HepG2 (cell line): ENCODE data around the gene LRRC4C. TPM values are rescaled to one million over a fixed set of nuclear protein-coding genes. Genes with fewer than 3 reads are reported as not detected.

Source experiments
- ATAC-seq: fragments of 200-7000 bp; cut with Tn5 transposase; 3 replicates; pipeline ENCODE4 v1.9.1; 2020; ENCODE audit warnings: mild to moderate bottlenecking, moderate library complexity
- BruUV-seq: library from RNA; stranded (reverse); fragments of 400-500 nt; replicated peaks from 2 replicates; lab custom pipeline; 2021; lab: Mats Ljungman, UMichigan
- CTCF ChIA-PET: fragments of 300-600 bp; formaldehyde crosslinking; extraction: SDS; loops from one replicate; lab custom pipeline; 2021; ENCODE audit warnings: low total read pairs, inconsistent platforms, low intra/inter-chr PET ratio; lab: Yijun Ruan, JAX
- POLR2A ChIA-PET: fragments of 350-600 bp; sonication (Branson Sonifier 250); formaldehyde crosslinking; loops from one replicate; lab custom pipeline; 2020; ENCODE audit warnings: antibody characterized with exemption, inconsistent platforms; lab: Yijun Ruan, JAX
- DNase-seq: peaks from one replicate; pipeline ENCODE4 v3.0.0-alpha.2; 2015; ENCODE audit warnings: low spot score
- FAIRE-seq: peaks from 3 replicates; lab custom pipeline; 2011; peaks lifted over from hg19 to GRCh38; lab: Jason Lieb, UNC
- H2AFZ ChIP-seq: one replicate; pipeline ENCODE4 v1.6.1; 2011; ENCODE audit warnings: low read length, inconsistent platforms
- H3K27ac ChIP-seq: fragments of 300-600 bp; 3 replicates; pipeline ENCODE4 v1.8.0; 2011; ENCODE audit warnings: mixed run types, mild to moderate bottlenecking, mixed read lengths, low read length, inconsistent platforms; ENCODE audit not compliant: insufficient read depth; ENCODE audit errors: extremely low read length
- H3K27me3 ChIP-seq, 2 experiments: fragments of 200-600 bp in 1 of 2; 2 replicates in 1 of 2; 3 replicates in 1 of 2; pipeline versions ENCODE4 v1.6.0 to v1.8.0; 2011; ENCODE audit warnings: low read length in 2 of 2, mild to moderate bottlenecking in 2 of 2, moderate library complexity in 2 of 2, inconsistent platforms in 1 of 2; ENCODE audit not compliant: insufficient read depth in 2 of 2, control insufficient read depth in 1 of 2
- H3K36me3 ChIP-seq, 2 experiments: fragments of 200-600 bp in 1 of 2; replicated peaks in 1 of 2; 2 replicates in 1 of 2; 3 replicates in 1 of 2; pipeline versions ENCODE4 v1.5.1 to v1.8.0; 2011; ENCODE audit warnings: low read length in 2 of 2, inconsistent platforms in 1 of 2; ENCODE audit not compliant: insufficient read depth in 2 of 2, control insufficient read depth in 1 of 2
- H3K4me1 ChIP-seq: 2 replicates; pipeline ENCODE4 v1.5.1; 2012; ENCODE audit warnings: low read length, inconsistent platforms; ENCODE audit not compliant: insufficient read depth
- H3K4me2 ChIP-seq: 2 replicates; pipeline ENCODE4 v1.6.0; 2011; ENCODE audit warnings: low read depth, low read length, inconsistent platforms
- H3K4me3 ChIP-seq, 3 experiments: fragments of 200-600 bp in 1 of 3; sonication (generic), shearing (Covaris generic) in 1 of 3; replicated peaks in 1 of 3; 2 replicates each; pipeline ENCODE4 v1.5.1; 2011 to 2016; ENCODE audit warnings: low read length in 3 of 3, inconsistent platforms in 2 of 3, low read depth in 2 of 3, mild to moderate bottlenecking in 2 of 3, control low read depth in 1 of 3, mixed read lengths in 1 of 3; ENCODE audit not compliant: insufficient read depth in 1 of 3
- H3K79me2 ChIP-seq: one replicate; pipeline ENCODE4 v1.6.1; 2011; ENCODE audit warnings: low read length, inconsistent platforms; ENCODE audit not compliant: insufficient read depth
- H3K9ac ChIP-seq: 2 replicates; pipeline ENCODE4 v1.6.0; 2011; ENCODE audit warnings: mild to moderate bottlenecking, low read depth, low read length, inconsistent platforms; ENCODE audit not compliant: insufficient read depth
- H3K9me3 ChIP-seq: 2 replicates; pipeline ENCODE4 v1.5.1; 2012; ENCODE audit warnings: mild to moderate bottlenecking, low read length
- H4K20me1 ChIP-seq: 2 replicates; pipeline ENCODE4 v1.6.0; 2011; ENCODE audit warnings: inconsistent platforms, mild to moderate bottlenecking, low read length, moderate library complexity; ENCODE audit not compliant: insufficient read depth
- ETV5 ChIP-seq: IDR thresholded peaks from 2 replicates; pipeline ENCODE4 v1.6.1; 2018; ENCODE audit warnings: missing biosample characterization, missing genetic modification reagents, inconsistent platforms, borderline replicate concordance
- NFIB ChIP-seq: sonication (generic); formaldehyde crosslinking; IDR thresholded peaks from 2 replicates; pipeline ENCODE4 v1.9.0; 2021; ENCODE audit warnings: missing genetic modification reagents, mild to moderate bottlenecking, borderline replicate concordance
- STAG1 ChIP-seq: sonication (generic); formaldehyde crosslinking; IDR thresholded peaks from 2 replicates; pipeline ENCODE4 v1.4.0; 2020; ENCODE audit warnings: missing genetic modification reagents
- TBX2 ChIP-seq: sonication (generic); formaldehyde crosslinking; IDR thresholded peaks from 2 replicates; pipeline ENCODE4 v1.5.0; 2020; ENCODE audit warnings: missing genetic modification reagents, mild to moderate bottlenecking, borderline replicate concordance
- XRCC5 ChIP-seq: fragments of 200-400 bp; formaldehyde crosslinking; optimal IDR thresholded peaks from 2 replicates; pipeline ENCODE3; 2017; ENCODE audit warnings: mild to moderate bottlenecking, low read length
- ZNF263 ChIP-seq: sonication (generic); formaldehyde crosslinking; IDR thresholded peaks from 2 replicates; pipeline ENCODE4 v1.4.0; 2020; ENCODE audit warnings: missing genetic modification reagents
- ZNF549 ChIP-seq: sonication (generic); formaldehyde crosslinking; IDR thresholded peaks from 2 replicates; pipeline ENCODE4 v1.5.0; 2020; ENCODE audit warnings: missing genetic modification reagents
- ZNF644 ChIP-seq: IDR thresholded peaks from 2 replicates; pipeline ENCODE4 v1.6.1; 2016; ENCODE audit warnings: low read depth
- ZNF766 ChIP-seq: sonication (generic); formaldehyde crosslinking; IDR thresholded peaks from 2 replicates; pipeline ENCODE4 v1.5.0; 2020; ENCODE audit warnings: missing genetic modification reagents, borderline replicate concordance
- ZNF777 ChIP-seq: sonication (generic); formaldehyde crosslinking; IDR thresholded peaks from 2 replicates; pipeline ENCODE4 v1.4.0; 2020; ENCODE audit warnings: missing genetic modification reagents
- ZSCAN20 ChIP-seq: sonication (generic); formaldehyde crosslinking; IDR thresholded peaks from 2 replicates; pipeline ENCODE4 v1.4.0; 2020; ENCODE audit warnings: missing genetic modification reagents, mild to moderate bottlenecking, borderline replicate concordance
- WGBS: methylation state at CpG from one replicate; pipeline ENCODE4 v1.1.6; 2017; ENCODE audit warnings: low lambda C conversion rate; 5-methylcytosine and 5-hydroxymethylcytosine counted together
- in situ Hi-C: cut with HindIII; loops from 2 replicates; pipeline ENCODE4 v1.10.0; 2017; ENCODE audit warnings: low pct_unique_long_range_greater_than_20kb; ENCODE audit not compliant: extremely low pct_ligation_motif_present
- intact Hi-C: fragments of 100-400 bp; cut with micrococcal nuclease; formaldehyde crosslinking; loops from one replicate; pipeline ENCODE4 v1.10.0; 2022; ENCODE audit not compliant: unreplicated experiment
- polyA plus RNA-seq, 8 experiments: library from polyadenylated mRNA; depleted of rRNA in 3 of 8; stranded (reverse) in 7 of 8; unstranded in 1 of 8; fragments of >200 nt; fragmentation: Illumina TruSeq in 4 of 8; extraction: Trizol in 4 of 8; gene quantifications; 2 replicates each; pipeline versions ENCODE4 v1.2.1 to v1.2.3, GENCODE V29; 2011 to 2016; ENCODE audit warnings: low read depth in 4 of 8, missing spikeins in 1 of 8, mixed read lengths in 1 of 8; ENCODE audit not compliant: insufficient read depth in 1 of 8
- total RNA-seq, 5 experiments: library from RNA; depleted of rRNA; stranded (reverse); fragments of >200 nt; fragmentation: Illumina TruSeq; extraction: Trizol; gene quantifications; 2 replicates each; pipeline ENCODE4 v1.2.3, GENCODE V29; 2016; ENCODE audit warnings: low read depth in 1 of 5
- TF ChIP-seq, protein P1 (sequence below): sonication (generic); formaldehyde crosslinking; IDR thresholded peaks from 2 replicates; pipeline ENCODE4 v1.9.0; 2021; ENCODE audit warnings: missing genetic modification reagents, borderline replicate concordance
- TF ChIP-seq, protein P2 (sequence below): sonication (generic); formaldehyde crosslinking; IDR thresholded peaks from 2 replicates; pipeline ENCODE4 v1.9.0; 2021; ENCODE audit warnings: missing genetic modification reagents, mild to moderate bottlenecking, borderline replicate concordance
- TF ChIP-seq, protein P3 (sequence below): sonication (generic); formaldehyde crosslinking; IDR thresholded peaks from 2 replicates; pipeline ENCODE4 v1.5.1; 2020; ENCODE audit warnings: missing genetic modification reagents, mild to moderate bottlenecking, borderline replicate concordance

Gene LRRC4C
- total and polyA plus RNA-seq, 2 of the 13 experiments (the other 11 are each of a cell fraction or from before 2014, with no cell fraction given), result not detected

DNA sequence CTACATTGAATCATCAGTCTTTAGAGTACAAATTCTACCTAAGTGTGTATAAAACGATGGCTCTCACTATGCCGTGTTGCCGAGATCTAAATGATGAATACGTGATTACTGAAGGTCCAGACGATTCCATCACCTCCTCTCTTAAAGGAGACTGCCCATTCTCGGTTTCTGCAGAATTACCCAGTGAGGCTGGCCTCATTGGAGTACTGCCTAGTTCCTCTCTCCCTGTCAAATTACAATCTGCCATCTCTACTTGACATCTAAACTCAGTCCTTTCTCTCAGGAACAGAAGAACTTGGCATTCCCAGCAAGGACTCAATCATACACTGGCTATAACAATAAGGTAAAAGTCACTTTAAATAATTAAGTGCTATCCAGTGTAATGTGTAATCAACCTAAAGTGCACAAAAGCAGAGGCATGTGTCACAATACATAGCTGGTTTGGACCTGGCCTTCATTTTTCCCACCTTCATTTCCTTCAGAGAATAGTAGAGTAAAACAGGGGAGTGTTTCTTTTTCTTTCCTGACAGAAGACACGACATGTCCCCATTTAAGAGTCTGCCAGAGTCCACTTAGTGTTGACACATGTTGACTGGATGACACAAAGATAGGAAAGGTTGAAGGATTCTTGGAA is 634.1 kb downstream of the LRRC4C start:
- Histone ChIP-seq H3K27me3 (no peaks in the 10 kb centered on the region), H3K79me2 (no peaks in the 10 kb centered on the region), H3K36me3 (no peaks in the 10 kb centered on the region), H3K27ac (no peak overlapping the region), H3K4me3 (no peak overlapping the region), H3K4me1 (no peaks in the 10 kb centered on the region), H3K9me3 (peaks cover 12% of the 10 kb centered on the region), H2AFZ (no peak overlapping the region), H4K20me1 (no peaks in the 10 kb centered on the region), H3K9ac (no peak overlapping the region), H3K4me2 (no peak overlapping the region)
- no peak for TF ChIP-seq ZNF263
- no peak for TF ChIP-seq ZNF644
- TF ChIP-seq ZNF777 (CRISPR knock-in tag), result no peak
- TF ChIP-seq ZNF549, result no peak
- TF ChIP-seq ETV5 (CRISPR knock-in tag), result no peak
- TF ChIP-seq, protein P1, sequence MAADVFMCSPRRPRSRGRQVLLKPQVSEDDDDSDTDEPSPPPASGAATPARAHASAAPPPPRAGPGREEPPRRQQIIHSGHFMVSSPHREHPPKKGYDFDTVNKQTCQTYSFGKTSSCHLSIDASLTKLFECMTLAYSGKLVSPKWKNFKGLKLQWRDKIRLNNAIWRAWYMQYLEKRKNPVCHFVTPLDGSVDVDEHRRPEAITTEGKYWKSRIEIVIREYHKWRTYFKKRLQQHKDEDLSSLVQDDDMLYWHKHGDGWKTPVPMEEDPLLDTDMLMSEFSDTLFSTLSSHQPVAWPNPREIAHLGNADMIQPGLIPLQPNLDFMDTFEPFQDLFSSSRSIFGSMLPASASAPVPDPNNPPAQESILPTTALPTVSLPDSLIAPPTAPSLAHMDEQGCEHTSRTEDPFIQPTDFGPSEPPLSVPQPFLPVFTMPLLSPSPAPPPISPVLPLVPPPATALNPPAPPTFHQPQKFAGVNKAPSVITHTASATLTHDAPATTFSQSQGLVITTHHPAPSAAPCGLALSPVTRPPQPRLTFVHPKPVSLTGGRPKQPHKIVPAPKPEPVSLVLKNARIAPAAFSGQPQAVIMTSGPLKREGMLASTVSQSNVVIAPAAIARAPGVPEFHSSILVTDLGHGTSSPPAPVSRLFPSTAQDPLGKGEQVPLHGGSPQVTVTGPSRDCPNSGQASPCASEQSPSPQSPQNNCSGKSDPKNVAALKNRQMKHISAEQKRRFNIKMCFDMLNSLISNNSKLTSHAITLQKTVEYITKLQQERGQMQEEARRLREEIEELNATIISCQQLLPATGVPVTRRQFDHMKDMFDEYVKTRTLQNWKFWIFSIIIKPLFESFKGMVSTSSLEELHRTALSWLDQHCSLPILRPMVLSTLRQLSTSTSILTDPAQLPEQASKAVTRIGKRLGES (CRISPR knock-in tag), result no peak
- TF ChIP-seq TBX2, result no peak
- TF ChIP-seq XRCC5, result no peak
- TF ChIP-seq NFIB (CRISPR knock-in tag), result no peak
- TF ChIP-seq, protein P2, sequence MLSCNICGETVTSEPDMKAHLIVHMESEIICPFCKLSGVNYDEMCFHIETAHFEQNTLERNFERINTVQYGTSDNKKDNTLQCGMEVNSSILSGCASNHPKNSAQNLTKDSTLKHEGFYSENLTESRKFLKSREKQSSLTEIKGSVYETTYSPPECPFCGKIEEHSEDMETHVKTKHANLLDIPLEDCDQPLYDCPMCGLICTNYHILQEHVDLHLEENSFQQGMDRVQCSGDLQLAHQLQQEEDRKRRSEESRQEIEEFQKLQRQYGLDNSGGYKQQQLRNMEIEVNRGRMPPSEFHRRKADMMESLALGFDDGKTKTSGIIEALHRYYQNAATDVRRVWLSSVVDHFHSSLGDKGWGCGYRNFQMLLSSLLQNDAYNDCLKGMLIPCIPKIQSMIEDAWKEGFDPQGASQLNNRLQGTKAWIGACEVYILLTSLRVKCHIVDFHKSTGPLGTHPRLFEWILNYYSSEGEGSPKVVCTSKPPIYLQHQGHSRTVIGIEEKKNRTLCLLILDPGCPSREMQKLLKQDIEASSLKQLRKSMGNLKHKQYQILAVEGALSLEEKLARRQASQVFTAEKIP (CRISPR knock-in tag), result no peak
- TF ChIP-seq, protein P3, sequence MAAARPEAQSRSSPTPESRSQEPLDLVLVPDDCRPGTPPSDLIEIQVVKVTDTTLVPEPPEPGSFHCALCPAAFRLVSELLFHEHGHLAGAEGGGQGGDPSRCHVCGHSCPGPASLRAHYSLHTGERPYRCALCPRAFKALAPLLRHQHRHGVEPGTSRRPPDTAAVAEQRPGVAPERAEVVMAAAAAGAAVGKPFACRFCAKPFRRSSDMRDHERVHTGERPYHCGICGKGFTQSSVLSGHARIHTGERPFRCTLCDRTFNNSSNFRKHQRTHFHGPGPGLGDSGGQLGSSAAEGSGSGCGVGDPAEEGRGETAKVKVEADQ (CRISPR knock-in tag), result no peak
- no peak for TF ChIP-seq ZNF766 (CRISPR knock-in tag)
- no peak for TF ChIP-seq ZSCAN20
- TF ChIP-seq STAG1, result no peak
- FAIRE-seq, result no peak
- ChIA-PET CTCF (no interaction called here), POLR2A (no interaction called here)
- ATAC-seq, result no peak
- in situ Hi-C loops, result no loop called here
- no peak for DNase-seq
- no TSS peak for BruUV-seq
- intact Hi-C loops, result no loop called here
- 0% methylated on average over 7 of the region's 7 CpGs for WGBS
